Stimulated activated CD8-positive, alpha-beta memory T cell treated with anti-CD3 and anti-CD28 coated beads, Interleukin-7, amount 100 ng/mL, for 1 hour (primary cell): ENCODE data around the gene ACAA1.
"Not testable (repeated sequence)": the region's sequence is repeated elsewhere in the genome, so short reads cannot be mapped to it uniquely, and the experiment has no call there.

Source experiments
- DNase-seq, 2 donors: peaks; one replicate each; pipeline ENCODE4 v3.0.0-alpha.2; 2020; ENCODE audit warnings: low read depth in 2 of 2

The ACAA1 gene

DNA sequence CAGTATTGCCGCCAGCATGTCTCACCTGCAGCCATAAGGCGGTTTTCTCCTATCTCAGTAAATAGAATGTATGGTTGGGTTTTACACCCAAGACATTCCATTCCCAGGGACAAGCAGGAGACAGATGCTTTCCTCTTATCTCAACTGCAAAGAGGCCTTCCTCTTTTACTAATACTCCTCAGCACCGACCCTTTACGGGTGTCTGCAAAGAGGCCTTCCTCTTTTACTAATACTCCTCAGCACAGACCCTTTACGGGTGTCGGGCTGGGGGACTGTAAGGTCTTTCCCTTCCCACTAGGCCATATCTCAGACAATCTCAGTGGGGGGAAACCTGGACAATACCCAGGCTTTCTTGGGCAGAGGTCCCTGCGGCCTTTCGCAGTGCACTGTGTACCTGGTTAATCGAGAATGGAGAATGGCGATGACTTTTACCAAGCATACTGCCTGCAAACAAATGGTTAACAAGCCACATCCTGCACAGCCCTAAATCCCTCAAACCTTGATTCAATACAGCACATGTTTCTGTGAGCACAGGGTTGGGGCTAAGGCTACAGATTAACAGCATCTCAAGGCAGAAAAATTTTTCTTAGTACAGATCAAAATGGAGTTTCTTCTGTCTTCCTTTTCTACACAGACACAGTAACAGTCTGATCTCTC, 1.2 kb downstream of the ACAA1 start:
- DNase-seq, result not testable (repeated sequence)

DNA sequence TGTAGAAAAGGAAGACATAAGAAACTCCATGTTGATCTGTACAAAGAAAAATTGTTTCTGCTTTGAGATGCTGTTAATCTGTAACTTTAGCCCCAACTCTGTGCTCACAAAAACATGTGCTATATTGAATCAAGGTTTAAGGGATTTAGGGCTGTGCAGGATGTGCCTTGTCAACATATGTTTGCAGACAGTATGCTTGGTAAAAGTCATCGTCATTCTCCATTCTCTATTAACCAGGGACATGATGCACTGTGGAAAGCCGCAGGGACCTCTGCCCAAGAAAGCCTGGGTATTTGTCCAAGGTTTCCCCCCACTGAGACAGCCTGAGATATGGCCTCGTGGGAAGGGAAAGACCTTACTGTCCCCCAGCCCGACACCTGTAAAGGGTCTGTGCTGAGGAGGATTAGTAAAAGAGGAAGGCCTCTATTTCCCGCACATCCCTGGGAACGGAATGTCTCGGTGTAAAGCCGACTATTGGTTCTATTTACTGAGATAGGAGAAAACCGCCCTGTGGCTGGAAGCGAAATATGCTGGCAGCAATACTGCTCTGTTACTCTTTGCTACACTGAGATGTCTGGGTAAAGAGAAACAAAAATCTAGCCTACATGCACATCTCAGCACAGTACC, 2.3 kb downstream of the ACAA1 start:
- DNase-seq, result not testable (repeated sequence)

GRCh38 chr3:38133557-38134405, 3.1 kb downstream of the ACAA1 start:
- no peak for DNase-seq

- DNase-seq, result no peak
Measured at GRCh38 chr3:38133209-38133556, 3.7 kb downstream of the ACAA1 start.

GRCh38 chr3:38131621-38132369, 5.1 kb downstream of the ACAA1 start:
- DNase-seq, result no peak

DNA sequence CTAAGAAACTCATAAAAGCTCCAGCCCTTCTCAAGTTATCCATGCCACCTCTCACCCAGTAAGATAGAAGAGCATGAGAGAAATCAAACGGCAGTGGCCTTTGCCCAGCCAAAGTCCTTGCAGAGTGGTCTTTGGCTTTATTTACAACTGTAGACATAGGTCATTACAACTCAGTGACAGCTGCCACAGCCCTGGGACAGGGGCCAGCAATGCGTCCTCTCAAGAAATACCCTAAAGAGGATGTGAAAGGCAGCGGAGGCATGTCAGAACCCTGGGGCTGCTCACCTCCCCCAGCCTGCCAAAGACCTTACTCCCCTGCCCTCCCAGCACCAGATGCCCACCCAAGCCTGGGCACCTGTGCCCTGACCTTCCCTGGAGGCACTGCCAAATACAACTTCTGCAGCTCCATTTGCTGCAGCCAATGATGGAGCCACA, 6.3 kb downstream of the ACAA1 start:
- DNase-seq, result no peak

DNA sequence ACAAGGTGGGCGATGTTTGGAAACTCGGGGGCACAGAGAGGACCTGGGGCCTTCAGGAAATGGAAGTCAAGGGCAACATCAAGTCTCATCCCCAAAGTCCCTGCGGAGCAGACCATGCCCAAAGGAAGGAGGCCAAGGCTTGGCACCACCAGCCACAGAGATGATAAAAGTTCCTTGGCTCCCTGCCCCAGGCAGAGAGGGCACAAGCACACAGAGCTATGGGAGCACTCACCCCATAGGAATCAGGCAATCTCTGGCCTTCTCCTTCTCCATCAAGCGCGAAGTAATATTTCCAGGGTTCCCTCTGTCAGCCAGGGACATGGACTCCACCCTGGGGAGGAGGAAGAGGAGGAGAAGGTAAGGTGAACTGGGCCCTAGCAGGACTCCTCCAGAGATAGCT, 7.9 kb downstream of the ACAA1 start:
- DNase-seq, result no peak

GRCh38 chr3:38128303-38128655, 8.6 kb downstream of the ACAA1 start:
- DNase-seq, result no peak

GRCh38 chr3:38127611-38128302, 9.2 kb downstream of the ACAA1 start:
- no peak for DNase-seq

GRCh38 chr3:38126121-38126892, 10.6 kb downstream of the ACAA1 start:
- DNase-seq, result no peak

GRCh38 chr3:38125305-38126120, 11.4 kb downstream of the ACAA1 start:
- no peak for DNase-seq

DNA sequence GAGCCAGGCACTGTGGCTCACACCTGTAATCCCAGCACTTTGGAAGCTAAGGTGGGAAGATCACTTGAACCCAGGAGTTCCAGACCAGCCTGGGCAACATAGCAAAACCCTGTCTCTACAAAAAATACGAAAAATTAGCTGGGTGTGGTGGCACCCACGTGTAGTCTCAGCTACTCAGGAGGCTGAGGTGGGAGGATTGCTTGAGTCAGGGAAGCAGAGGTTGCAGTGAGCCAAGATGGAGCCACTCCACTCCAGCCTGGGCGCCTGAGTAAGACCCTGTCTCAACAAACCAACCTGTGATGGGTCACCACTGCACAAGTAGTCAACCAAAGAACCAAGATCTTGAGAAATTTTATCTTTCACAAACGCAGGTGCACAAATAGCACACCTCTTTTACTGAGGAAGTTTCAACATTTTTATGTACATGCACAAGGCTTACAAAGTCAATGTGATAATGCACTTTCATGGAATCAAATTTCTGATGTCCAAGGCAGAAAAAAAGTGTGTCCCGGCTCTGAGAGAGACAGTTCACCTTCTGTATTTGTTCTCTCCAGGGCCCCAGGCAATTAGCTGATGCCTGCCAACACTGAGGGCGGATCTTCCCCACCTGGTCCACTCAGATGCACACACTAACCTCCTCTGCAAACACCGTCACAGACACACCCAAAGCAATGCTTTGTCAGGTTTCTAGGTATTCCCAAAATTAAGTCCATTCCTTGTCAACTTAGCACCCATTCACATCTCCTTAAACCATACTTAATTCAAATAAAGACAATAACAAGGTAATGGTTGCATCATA, 12.4 kb downstream of the ACAA1 start:
- no peak for DNase-seq

- DNase-seq, result no peak
Measured at GRCh38 chr3:38122712-38123290, 14.1 kb downstream of the ACAA1 start.

- DNase-seq, result no peak
Measured at GRCh38 chr3:38121832-38122461, 15.0 kb downstream of the ACAA1 start.

DNA sequence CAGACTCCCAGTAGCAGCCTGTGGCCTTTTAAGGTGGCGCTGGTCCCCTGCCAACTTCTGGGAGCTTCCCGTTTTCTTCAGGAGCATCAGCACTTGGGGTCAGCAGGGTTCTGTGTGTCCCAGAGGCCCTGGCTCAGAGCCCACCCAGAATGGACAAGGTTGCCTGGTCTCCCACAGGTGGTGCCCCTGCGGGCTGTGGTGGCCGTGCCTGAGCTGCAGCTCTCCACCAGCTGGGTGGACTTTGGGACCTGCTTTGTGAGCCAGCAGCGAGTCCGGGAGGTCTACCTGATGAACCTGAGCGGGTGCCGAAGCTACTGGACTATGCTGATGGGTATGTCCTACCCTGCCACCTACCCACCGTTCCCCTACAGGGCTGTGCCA, 15.5 kb downstream of the ACAA1 start:
- DNase-seq, result no peak

DNA sequence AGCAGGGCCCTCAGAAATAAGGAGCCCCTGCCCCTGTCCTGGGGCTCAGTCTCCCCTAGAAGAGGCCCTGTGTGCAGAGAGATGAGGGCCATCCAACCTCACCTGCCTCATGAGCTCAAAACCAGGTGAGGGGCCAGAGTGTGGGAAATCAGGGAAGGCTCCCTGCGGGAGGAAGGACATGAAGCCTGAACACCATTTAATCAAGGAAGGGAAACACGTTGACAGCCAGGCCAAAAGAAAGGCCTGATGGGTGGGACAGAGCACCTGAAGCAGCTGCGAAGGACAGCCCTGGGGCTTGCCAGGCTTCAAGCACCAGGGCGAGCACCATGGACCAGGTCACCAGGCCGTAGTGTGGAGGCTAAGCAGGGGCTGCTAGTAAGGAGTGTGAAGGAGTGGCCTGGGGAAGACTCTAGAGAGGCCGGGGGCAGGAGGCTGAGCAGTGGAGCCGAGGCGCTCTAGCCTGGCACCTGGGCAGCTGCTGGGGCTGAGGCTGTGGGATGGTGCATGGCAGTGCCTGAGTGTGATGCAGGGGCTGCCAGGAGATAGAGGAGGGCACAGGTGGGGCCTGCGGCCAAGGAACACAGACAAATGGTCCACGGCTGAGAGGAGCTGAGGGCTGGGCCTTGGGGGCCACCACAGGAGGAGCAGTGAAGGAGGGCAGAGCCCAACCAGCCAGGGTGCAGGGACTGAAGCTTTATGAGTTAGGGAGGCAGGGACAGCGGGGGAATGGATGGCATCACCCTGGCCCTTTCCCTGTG, 16.1 kb downstream of the ACAA1 start:
- DNase-seq, result no peak

DNA sequence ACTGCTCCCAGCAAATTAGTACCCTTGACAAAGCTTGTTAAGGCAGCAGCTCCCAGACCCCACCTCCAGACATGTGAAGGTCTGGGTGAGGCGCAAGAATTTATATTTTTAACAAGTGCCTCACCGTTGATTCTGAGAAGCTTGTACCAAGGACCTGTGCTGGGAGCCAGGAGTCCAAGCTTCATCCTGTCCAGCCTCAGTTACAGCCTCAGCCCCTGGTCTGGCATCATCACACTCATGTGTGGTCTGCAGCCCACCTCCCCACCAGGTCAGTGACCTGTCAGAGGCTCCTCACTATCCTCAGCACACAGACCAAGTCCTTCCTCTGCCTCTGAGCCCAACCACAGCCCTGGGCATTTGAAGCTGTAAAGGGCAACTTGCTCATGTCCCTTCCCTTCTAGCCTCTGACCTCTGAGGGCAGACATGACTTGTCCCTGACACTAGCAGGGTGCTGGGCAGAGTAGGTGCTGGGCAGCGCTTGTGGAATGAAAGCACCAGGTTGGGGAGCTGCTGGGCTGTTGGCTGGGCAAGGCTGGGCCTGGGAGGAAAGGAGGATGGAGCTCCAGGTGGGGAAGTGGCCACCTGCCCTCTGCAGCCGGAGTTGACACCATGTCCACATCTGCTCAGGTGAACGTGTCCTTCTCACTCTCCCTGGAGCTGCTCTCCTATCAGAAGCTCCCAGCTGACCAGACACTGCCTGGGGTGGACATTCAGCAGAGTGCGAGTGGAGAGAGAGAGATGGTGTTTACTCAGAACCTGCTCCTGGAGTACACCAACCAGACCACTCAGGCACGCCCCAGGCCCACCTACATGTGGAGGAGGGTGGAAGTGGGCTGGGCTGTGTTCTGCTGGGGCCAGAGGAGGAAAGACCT, 16.9 kb downstream of the ACAA1 start:
- no peak for DNase-seq
